ENCODE measurements around the gene PHKA2.

The PHKA2 gene

DNA sequence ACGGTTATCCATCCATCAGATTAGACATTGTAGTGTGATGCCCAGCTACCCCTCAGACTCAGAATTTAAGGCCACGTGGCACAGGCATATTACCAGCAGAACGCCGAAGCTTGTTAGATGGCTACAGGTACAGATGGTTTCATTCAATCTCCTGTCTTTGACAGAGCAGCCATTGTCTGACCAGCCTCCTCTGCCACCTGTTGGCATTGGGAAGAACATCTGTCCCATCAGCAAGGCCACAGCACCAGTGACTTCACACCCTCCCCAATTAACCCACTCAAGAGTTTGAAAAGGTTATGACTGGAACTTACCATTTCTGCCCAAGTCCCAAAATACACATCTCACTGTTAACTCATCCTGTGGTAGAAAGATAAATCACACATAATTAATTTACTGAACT, 22.0 kb upstream of the PHKA2 start:
- no peaks in the 10 kb centered on the region for H4K20me1 ChIP-seq (ENCODE audit: insufficient read depth)
- TF ChIP-seq, protein P1, sequence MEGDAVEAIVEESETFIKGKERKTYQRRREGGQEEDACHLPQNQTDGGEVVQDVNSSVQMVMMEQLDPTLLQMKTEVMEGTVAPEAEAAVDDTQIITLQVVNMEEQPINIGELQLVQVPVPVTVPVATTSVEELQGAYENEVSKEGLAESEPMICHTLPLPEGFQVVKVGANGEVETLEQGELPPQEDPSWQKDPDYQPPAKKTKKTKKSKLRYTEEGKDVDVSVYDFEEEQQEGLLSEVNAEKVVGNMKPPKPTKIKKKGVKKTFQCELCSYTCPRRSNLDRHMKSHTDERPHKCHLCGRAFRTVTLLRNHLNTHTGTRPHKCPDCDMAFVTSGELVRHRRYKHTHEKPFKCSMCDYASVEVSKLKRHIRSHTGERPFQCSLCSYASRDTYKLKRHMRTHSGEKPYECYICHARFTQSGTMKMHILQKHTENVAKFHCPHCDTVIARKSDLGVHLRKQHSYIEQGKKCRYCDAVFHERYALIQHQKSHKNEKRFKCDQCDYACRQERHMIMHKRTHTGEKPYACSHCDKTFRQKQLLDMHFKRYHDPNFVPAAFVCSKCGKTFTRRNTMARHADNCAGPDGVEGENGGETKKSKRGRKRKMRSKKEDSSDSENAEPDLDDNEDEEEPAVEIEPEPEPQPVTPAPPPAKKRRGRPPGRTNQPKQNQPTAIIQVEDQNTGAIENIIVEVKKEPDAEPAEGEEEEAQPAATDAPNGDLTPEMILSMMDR (conservative IDR thresholded peaks at IDR 0.05; ENCODE audit: low read depth, low read length), result no peak; the same call in 1 of the 2 replicates
- H3K36me3 ChIP-seq (ENCODE audit: insufficient read depth), result no peaks in the 10 kb centered on the region
- H3K9ac ChIP-seq, result no peak overlapping the region
- no peaks in the 10 kb centered on the region for H3K79me2 ChIP-seq (ENCODE audit: insufficient read depth, low read depth)
- no peaks in the 10 kb centered on the region for H3K27me3 ChIP-seq (ENCODE audit: insufficient read depth, low read depth)
- H3K4me1 ChIP-seq (ENCODE audit: low read depth, poor library complexity, severe bottlenecking), result no peaks in the 10 kb centered on the region
- H3K4me2 ChIP-seq, result no peak overlapping the region
- H3K4me3 ChIP-seq (IDR thresholded peaks at IDR 0.05; ENCODE audit: insufficient read depth, low read depth, low read length), result no peak overlapping the region
- no peak overlapping the region for H3K27ac ChIP-seq
- H2AFZ ChIP-seq (ENCODE audit: low read depth), result no peak overlapping the region

DNA sequence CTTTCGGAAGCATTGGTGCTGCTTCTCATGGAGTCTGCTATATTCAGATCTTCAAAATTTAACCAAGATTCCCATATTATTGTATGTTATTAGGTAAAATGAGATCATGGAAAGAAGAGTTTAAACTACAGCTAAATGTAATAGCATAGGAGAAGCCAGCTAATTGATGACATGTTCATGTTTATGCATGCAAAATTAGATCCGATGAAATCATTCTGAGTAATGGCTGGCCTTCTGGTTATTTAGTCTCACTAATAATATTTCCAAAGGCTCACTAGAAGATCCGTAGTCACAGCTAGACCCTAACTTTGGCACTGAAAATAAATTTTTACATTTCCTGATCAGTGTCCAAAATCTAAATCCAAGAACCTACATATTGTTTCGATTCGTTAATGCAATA, 19.8 kb upstream of the PHKA2 start:
- H4K20me1 ChIP-seq (ENCODE audit: insufficient read depth), result no peaks in the 10 kb centered on the region
- no peaks in the 10 kb centered on the region for H3K79me2 ChIP-seq (ENCODE audit: insufficient read depth, low read depth)
- H2AFZ ChIP-seq (ENCODE audit: low read depth), result no peak overlapping the region
- TF ChIP-seq, protein P1 (conservative IDR thresholded peaks at IDR 0.05; ENCODE audit: low read depth, low read length), result no peak
- H3K27ac ChIP-seq, result no peak overlapping the region
- H3K36me3 ChIP-seq (ENCODE audit: insufficient read depth), result no peaks in the 10 kb centered on the region
- no peaks in the 10 kb centered on the region for H3K27me3 ChIP-seq (ENCODE audit: insufficient read depth, low read depth)
- no peaks in the 10 kb centered on the region for H3K4me1 ChIP-seq (ENCODE audit: low read depth, poor library complexity, severe bottlenecking)
- H3K4me2 ChIP-seq, result no peak overlapping the region
- H3K9ac ChIP-seq, result no peak overlapping the region
- no peak overlapping the region for H3K4me3 ChIP-seq (IDR thresholded peaks at IDR 0.05; ENCODE audit: insufficient read depth, low read depth, low read length)

DNA sequence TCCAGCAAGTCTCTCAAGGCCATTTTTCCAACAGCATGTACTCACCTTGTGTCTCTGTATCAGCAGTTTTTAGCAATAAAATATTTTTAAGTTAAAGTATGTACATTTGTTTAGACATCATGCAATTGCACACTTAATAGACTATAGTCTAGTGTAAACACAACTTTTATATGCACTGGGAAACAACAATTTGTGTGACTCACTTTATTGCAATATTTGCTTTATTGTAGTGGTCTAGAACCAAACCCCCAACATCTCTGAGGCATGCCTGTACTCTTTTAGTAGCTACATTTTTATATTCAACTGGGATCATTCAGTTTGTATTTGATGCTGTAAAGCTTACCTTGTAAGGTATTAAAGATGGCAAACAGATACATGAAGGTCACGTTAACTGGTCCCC, 14.7 kb upstream of the PHKA2 start:
- no peaks in the 10 kb centered on the region for H3K36me3 ChIP-seq (ENCODE audit: insufficient read depth)
- H3K79me2 ChIP-seq (ENCODE audit: insufficient read depth, low read depth), result no peaks in the 10 kb centered on the region
- no peak overlapping the region for H3K9ac ChIP-seq
- H2AFZ ChIP-seq (ENCODE audit: low read depth), result no peak overlapping the region
- H3K27ac ChIP-seq, result no peak overlapping the region
- no peak overlapping the region for H3K4me2 ChIP-seq
- H3K4me3 ChIP-seq (IDR thresholded peaks at IDR 0.05; ENCODE audit: insufficient read depth, low read depth, low read length), result no peak overlapping the region
- H3K27me3 ChIP-seq (ENCODE audit: insufficient read depth, low read depth), result no peaks in the 10 kb centered on the region
- H3K4me1 ChIP-seq (ENCODE audit: low read depth, poor library complexity, severe bottlenecking), result no peaks in the 10 kb centered on the region
- no peaks in the 10 kb centered on the region for H4K20me1 ChIP-seq (ENCODE audit: insufficient read depth)
- TF ChIP-seq, protein P1 (conservative IDR thresholded peaks at IDR 0.05; ENCODE audit: low read depth, low read length), result no peak

DNA sequence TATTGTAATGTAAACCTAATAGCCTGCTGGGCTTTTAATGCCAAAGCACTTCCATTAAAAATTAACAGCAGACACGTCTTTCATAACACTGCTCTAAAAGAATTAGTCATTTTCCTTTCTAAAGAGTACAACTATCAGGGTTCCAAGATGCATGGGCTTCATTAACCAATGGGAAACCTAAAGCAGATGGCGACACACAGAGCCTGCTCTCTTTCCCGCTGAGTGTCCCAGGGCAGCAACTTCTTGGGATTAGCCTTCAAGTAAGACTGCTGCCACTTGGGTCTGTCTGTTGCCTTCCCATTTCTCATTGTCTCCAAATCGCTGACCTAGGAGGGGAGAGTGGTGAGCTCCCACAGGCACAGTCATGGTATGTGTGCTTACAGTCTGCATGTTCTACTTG, 14.0 kb upstream of the PHKA2 start:
- no peaks in the 10 kb centered on the region for H3K27me3 ChIP-seq (ENCODE audit: insufficient read depth, low read depth)
- H3K27ac ChIP-seq, result no peak overlapping the region
- TF ChIP-seq, protein P1 (conservative IDR thresholded peaks at IDR 0.05; ENCODE audit: low read depth, low read length), result no peak
- H3K4me2 ChIP-seq, result no peak overlapping the region
- H3K9ac ChIP-seq, result no peak overlapping the region
- H3K4me3 ChIP-seq (IDR thresholded peaks at IDR 0.05; ENCODE audit: insufficient read depth, low read depth, low read length), result no peak overlapping the region
- H2AFZ ChIP-seq (ENCODE audit: low read depth), result no peak overlapping the region
- no peaks in the 10 kb centered on the region for H3K36me3 ChIP-seq (ENCODE audit: insufficient read depth)
- H3K4me1 ChIP-seq (ENCODE audit: low read depth, poor library complexity, severe bottlenecking), result no peaks in the 10 kb centered on the region
- no peaks in the 10 kb centered on the region for H3K79me2 ChIP-seq (ENCODE audit: insufficient read depth, low read depth)
- no peaks in the 10 kb centered on the region for H4K20me1 ChIP-seq (ENCODE audit: insufficient read depth)
